ENCODE results near the gene KIF26A.

GRCh38 chr14:104229534-104230055, 91.2 kb downstream of the KIF26A start:
- no peak for TF ChIP-seq CTCF (IDR thresholded peaks at IDR 0.05; ENCODE audit: low read length)
- no peak for TF ChIP-seq EZH2phosphoT487 (IDR thresholded peaks at IDR 0.05; ENCODE audit: low read length)
